ENCODE results near the gene ITPK1.

Gene ITPK1

DNA sequence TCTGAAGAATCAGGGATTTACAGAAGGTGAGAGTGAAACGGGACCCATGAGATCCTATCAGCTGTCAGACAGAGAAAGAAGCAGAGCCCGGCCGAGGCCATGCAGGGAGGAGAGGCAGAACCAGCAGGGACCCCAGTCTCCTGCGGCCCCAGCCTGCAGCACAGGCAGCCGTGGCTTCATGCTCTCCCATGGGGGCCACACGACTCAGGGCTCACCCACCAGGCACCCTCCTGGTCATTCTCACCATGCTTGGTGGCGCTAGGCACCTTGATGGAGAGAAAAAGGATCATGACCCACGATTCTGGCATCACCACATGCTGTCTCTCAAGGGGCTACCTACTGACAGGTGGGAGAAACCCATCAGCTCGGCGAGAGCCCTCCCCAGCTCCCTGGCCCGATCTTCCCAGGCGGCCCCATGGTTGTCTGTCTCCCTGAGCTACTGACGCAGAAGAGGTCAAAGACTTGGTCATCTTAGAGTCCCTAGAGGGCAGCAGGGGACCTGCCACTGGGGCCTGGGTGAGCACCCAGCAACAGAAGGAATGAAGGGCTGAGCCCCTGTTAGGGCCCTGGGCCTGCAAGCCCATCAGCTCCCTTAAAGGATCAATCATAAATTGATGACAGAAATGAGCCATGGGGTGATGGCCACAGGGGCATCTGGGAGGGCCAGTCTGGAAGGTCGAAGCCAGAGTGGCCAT lies 58.0 kb downstream of the ITPK1 start:
- no peak for DNase-seq

DNA sequence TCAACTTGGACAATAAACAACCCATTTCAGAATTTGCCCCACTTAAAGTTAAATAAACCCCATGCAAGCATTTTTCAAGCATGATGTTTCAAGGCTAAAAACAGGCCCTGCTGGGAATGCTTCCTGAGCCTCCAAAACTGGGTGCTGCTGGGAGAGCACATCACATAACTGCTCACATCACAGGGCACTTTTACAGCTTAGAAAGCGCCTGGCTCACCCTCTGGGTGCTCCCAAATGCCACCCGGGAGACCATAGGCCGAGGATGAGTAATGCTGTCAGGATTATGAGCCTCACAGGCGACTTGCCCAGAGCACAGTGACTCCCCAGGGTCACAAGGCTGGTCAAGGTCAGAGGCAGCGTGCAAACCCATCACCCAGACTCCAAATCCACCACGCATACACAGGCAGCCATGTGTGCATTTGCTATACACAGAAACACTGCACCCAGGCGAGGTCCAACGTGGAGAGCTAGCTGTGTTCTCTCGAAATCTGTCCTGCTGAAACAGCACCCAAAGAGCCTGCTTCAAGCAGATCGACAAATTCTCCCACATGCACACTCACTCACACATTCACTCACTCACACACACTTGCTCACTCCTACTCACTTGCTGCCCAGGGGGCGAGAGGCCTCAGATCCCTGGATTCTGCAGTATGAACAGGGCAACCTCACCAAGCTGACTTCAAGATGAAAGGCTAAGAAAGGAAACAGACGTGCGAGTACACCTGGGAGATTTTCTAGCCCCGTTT lies 58.7 kb downstream of the ITPK1 start:
- DNase-seq = no peak

DNA sequence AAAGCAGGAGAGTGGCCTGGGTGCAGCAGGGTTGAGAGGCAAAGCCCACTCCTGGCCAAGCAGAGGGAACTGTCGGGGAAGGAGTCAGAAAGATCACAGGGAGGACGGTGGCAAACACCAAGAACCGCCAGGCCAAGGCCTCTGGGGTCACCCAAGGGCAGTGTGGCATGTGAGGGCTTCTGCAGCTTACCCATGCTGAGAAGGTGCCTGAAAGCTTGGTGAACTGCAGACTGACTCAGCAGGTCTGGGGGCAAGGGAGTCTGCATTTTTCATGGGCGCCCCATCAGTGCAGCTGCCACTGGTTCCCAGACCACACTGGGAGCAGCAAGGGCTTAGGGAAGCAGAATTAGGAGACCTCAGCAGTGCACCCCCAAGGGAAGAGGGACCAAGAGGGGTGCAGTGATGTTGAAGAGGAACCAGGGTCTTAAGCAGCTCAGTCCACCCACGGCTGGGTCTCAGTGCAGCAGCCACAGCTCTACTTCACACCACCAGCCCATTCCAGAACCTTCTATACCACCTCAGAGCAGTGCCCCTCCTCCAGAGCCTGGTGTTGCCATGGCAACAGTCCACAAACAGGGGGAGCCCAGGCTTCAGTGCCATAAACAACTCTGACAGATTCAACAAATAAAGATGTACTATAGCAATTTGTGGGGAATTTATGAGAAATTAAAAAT lies 59.4 kb downstream of the ITPK1 start:
- no peak for DNase-seq

DNA sequence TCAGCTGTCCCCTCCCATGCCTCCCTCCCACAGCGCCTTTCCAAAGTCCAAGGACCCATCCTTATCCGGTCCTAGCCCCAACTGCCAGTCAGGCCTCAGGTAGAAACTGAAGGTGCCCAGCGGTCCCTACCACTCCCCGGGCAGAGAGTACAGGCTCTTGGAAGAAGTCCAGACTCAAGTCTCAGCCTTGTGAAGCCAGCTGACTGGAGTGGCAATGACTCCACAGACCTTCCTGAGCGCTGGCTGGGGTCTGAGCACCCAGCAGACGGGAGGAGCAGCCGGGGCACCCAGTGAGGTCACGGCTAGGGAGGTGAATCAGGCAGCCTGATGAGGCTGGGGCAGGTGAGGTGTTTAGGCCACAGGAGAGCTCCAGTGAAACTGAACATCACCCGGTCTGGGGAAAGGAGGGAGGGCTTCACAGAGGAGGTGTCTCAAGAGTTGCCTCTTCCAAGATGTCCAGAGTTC lies 60.0 kb downstream of the ITPK1 start:
- no peak for DNase-seq

DNA sequence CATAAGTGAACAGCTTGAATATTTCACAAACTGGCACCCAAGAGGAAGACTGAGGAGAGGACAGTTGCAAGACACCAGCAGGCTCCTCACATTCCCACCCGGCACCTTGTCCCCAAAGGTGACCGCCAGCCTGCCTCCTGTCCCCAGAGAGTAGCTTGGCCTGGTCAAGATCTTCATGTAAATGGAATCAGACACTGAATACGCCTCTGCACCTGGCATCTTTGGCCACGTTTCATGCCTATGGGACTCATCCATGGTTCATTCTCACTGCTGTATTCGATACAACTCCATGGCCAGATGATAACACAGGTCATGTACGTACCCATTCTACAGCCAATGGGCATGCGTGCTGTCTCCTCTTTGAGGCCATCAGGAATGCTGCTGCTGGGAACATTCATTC lies 60.8 kb downstream of the ITPK1 start:
- no peak for DNase-seq

- DNase-seq = no peak
Measured at GRCh38 chr14:93054006-93054405, 61.7 kb downstream of the ITPK1 start.

DNA sequence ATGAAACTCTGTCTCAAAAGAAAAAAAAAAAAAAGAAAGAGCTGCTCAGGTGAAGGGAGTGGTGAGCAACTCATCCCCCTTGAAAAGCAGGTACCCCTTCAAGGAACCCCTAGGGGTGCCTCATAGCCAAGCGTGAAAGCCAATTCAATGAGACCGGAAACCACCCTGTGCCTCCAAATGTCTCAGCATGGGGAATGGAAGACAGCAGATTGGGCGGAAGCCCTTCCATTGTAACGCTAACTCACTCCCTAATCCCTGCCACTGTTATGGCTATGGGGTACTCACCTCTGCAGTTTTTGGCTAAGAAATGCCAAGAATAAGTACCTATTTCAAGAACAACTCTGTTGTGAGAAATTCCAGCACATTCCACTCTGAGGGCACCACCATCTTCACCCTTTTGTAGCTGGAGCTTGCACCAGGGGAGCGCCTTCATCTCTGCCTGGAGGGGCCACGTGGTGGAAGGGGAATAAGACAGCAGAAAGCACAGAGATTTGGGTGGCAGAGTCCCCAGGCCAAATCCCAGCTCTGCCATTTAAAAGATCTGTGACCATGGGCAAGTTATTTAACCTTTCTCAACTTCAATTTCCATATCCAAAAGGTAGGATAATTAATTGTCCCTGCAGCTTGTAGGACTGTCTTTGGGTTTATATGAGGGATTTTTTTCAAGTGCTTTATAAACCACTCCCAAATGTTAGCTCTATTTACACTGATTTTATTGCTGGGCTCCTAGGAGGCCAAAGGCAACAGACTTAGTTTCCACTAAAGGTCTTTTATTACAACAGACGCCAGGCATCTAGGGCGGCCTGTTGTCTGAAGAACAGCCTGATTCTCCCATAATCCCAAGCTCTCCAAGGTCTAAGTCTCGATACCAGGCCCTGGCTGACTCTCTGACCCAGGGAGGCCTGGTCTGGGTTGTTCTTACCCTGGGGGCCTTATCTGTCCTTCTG lies 63.9 kb downstream of the ITPK1 start:
- DNase-seq = no peak

GRCh38 chr14:93050761-93051160 lies 65.0 kb downstream of the ITPK1 start:
- DNase-seq = no peak

DNA sequence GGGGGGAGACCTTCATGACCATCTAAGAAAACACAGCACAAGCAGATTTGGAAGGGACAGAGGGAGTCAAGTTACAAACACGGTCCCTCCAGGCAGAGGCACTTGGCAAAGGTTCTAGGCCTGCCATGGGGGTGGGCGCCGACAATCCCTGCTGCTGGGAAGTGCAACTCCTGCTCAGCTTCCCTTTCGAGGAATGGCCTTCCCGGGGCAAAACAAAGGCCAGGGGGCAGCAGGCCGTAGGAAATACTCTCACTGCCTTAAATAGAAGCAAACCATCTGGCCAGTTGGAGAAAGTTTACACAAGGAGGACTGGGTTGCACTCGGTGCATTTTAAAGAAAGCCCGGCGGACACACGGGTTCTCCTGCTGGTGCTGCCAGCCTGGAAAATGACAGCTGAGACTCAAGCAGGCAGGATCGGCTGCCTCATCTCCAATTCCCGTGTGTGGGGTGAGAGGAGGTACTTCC lies 65.8 kb downstream of the ITPK1 start:
- DNase-seq = no peak

GRCh38 chr14:93049315-93049714 lies 66.4 kb downstream of the ITPK1 start:
- DNase-seq = no peak

GRCh38 chr14:93048843-93049242 lies 66.9 kb downstream of the ITPK1 start:
- no peak for DNase-seq

GRCh38 chr14:93047661-93048060 lies 68.1 kb downstream of the ITPK1 start:
- no peak for DNase-seq

DNA sequence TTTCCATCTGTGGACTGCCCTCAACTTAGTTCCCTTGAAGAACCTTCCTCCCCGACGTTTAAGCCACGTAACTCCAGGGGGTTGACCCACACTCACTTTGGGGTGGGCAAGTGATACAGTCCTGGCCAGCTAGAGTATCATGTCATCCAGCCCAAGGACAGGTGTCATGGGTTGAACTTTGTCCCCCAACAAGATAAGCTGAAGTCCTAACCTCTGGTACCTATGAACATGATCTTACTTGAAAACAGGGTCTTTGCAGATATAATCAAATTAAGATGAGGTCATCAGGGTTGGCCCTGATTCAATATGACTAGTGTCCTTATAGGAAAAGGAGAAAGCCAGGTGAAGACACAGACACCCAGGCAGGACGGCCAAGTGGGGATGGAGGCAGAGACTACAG lies 68.6 kb downstream of the ITPK1 start:
- no peak for DNase-seq

DNA sequence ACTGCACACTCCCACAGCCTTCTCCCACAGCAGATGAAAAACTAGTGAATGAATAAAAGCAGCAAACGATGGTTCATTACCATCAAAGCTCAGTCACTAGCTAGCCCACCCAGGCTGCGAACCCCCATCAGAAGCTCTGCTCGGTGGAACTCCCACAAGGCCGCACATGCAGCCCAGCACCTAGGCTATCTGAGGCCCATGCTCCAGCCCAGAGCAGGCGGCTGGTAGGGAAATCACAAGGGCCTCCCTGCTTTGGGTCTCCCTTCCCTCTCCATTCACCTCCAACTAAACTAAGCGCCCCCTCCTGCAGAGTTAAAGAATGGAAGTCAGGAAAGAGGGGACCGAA lies 69.0 kb downstream of the ITPK1 start:
- no peak for DNase-seq

- DNase-seq = no peak
Measured at GRCh38 chr14:93045965-93046704, 69.6 kb downstream of the ITPK1 start.

DNA sequence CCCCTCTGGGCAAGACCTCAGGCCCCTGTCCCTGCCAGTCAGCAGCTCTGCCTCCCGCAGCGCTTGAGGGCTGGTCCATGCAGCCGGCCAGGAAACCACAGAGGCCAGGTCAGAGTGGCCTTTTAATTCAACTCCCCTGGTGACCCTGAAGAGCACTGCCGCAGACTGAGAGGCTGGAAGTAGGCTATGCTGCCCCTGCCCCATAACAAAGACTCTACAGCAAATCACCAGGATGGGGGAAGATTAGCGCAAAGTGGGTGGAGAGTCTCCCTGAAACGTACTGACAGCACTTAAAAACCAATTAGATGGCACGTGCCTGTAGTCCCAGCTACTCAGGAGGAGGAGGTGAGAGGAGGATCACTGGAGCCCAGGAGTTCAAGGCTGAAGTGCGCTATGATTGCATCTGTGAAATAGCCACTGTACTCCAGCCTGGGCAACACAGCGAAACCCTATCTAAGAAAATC lies 70.5 kb downstream of the ITPK1 start:
- DNase-seq = no peak

GRCh38 chr14:93044556-93044955 lies 71.2 kb downstream of the ITPK1 start:
- no peak for DNase-seq

DNA sequence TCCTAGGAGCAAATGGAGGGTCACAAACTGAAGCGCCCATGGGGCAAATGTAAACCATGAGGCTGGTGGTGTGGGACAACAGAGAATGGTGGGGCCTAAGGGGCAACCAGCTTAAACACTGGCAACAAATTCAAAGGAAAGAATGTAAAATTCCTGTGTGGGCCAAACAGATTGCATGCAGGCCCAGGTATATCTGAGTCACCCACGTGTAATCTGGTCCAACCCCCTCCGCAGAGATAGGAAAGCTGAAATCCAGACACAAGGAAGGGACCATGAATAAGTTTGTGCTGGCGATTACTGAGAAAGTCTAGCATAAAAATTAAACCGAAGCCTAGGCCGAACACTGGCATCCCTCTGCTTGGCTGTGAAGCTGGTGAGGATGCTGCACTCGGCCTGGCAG lies 71.6 kb downstream of the ITPK1 start:
- DNase-seq = no peak

- DNase-seq = no peak
Measured at GRCh38 chr14:93042968-93043940, 72.5 kb downstream of the ITPK1 start.

DNA sequence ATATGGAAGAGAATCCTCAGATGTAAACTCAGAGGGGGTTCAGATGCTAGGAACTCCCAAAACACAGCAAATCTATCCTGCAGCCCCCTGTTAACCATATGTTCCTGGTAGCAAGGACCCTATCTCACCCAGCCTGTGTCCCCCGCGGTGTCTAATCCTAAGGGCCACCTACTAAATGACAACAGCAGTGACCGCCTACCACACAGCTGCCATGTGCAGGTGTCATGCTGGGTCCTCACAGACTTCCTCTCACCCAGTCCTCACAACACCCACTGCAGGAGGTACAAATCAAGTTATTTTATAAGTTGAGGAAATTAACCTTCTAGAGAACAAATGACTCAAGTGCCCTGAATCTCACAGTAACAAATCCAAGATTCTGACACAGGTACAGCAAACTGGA lies 73.9 kb downstream of the ITPK1 start:
- no peak for DNase-seq

- DNase-seq = no peak
Measured at GRCh38 chr14:93040982-93041381, 74.7 kb downstream of the ITPK1 start.

All from T-helper 9 cell (primary cell).